Measurements from ENCODE around the gene SH3BP2.
A peak's percentile ranks its signal among the peaks of the same experiment; 100 is the strongest.

Gene SH3BP2

GRCh38 chr4:2804449-2804972 is 11.6 kb downstream of the SH3BP2 start:
- DNase-seq, result no peak

GRCh38 chr4:2804973-2805501 is 12.2 kb downstream of the SH3BP2 start:
- DNase-seq, result no peak

GRCh38 chr4:2805712-2806389 is 13.0 kb downstream of the SH3BP2 start:
- DNase-seq, result no peak

GRCh38 chr4:2806390-2807355 is 13.8 kb downstream of the SH3BP2 start:
- no peak for DNase-seq

- DNase-seq, result no peak
Observed at GRCh38 chr4:2807571-2807970, 14.7 kb downstream of the SH3BP2 start.

GRCh38 chr4:2808001-2808400 is 15.1 kb downstream of the SH3BP2 start:
- no peak for DNase-seq

GRCh38 chr4:2809610-2810180 is 16.8 kb downstream of the SH3BP2 start:
- DNase-seq, result no peak

- no peak for DNase-seq
Observed at GRCh38 chr4:2810388-2810787, 17.5 kb downstream of the SH3BP2 start.

- peak; percentile 54 for DNase-seq
Observed at GRCh38 chr4:2811830-2812611, 19.1 kb downstream of the SH3BP2 start.

- no peak for DNase-seq
Observed at GRCh38 chr4:2812612-2813354, 19.9 kb downstream of the SH3BP2 start.

- no peak for DNase-seq
Observed at GRCh38 chr4:2813446-2814405, 20.8 kb downstream of the SH3BP2 start.

GRCh38 chr4:2814627-2815270 is 21.9 kb downstream of the SH3BP2 start:
- no peak for DNase-seq

- no peak for DNase-seq
Observed at GRCh38 chr4:2816401-2816954, 23.6 kb downstream of the SH3BP2 start.

GRCh38 chr4:2817137-2817536 is 24.3 kb downstream of the SH3BP2 start:
- no peak for DNase-seq

- peak; percentile 57 for DNase-seq
Observed at GRCh38 chr4:2817701-2818350, 24.9 kb downstream of the SH3BP2 start.

- DNase-seq, result no peak
Observed at GRCh38 chr4:2818351-2818939, 25.6 kb downstream of the SH3BP2 start.

GRCh38 chr4:2819244-2820215 is 26.6 kb downstream of the SH3BP2 start:
- DNase-seq, result no peak

Measured in NCI-H510A (cell line).